Breast epithelium (tissue), 3 donors: Measurements from ENCODE around the gene GORASP2.

ENCODE experiments used
- CTCF ChIP-seq, 3 donors: fragments of 450-650 bp; IDR thresholded peaks; one replicate each; pipeline ENCODE4 v1.5.1; 2016 to 2017; ENCODE audit warnings: antibody characterized with exemption in 3 of 3, mild to moderate bottlenecking in 3 of 3, moderate library complexity in 3 of 3
- POLR2A ChIP-seq: fragments of 450-650 bp; IDR thresholded peaks from one replicate; pipeline ENCODE4 v1.6.1; 2016; ENCODE audit warnings: antibody characterized with exemption, mild to moderate bottlenecking, moderate library complexity

GRCh38 chr2:170922634-170923494 lies 6.2 kb upstream of the GORASP2 start:
- no peak for TF ChIP-seq CTCF (IDR thresholded peaks at IDR 0.05)
- TF ChIP-seq POLR2A, result no peak
